GM21717 (cell line): ENCODE results near the gene VEGFB.
A peak's percentile ranks its signal among the peaks of the same experiment; 100 is the strongest.

Source experiments
- ATAC-seq: cut with Tn5 transposase; IDR thresholded peaks from one replicate; pipeline ENCODE4 v1.9.1; 2021; ENCODE audit warnings: mild to moderate bottlenecking, moderate library complexity; ENCODE audit not compliant: unreplicated experiment

Gene VEGFB

GRCh38 chr11:64258946-64259532, 24.7 kb downstream of the VEGFB start:
- ATAC-seq = no peak

- ATAC-seq = no peak
Observed at GRCh38 chr11:64259533-64260067, 25.2 kb downstream of the VEGFB start.

- no peak for ATAC-seq
Observed at GRCh38 chr11:64260147-64260708, 25.8 kb downstream of the VEGFB start.

GRCh38 chr11:64261556-64262080, 27.2 kb downstream of the VEGFB start:
- ATAC-seq = no peak

GRCh38 chr11:64262271-64263002, 28.1 kb downstream of the VEGFB start:
- ATAC-seq = no peak

GRCh38 chr11:64263021-64263946, 28.9 kb downstream of the VEGFB start:
- ATAC-seq = no peak

GRCh38 chr11:64263947-64264317, 29.5 kb downstream of the VEGFB start:
- no peak for ATAC-seq

- no peak for ATAC-seq
Observed at GRCh38 chr11:64264371-64264852, 30.0 kb downstream of the VEGFB start.

GRCh38 chr11:64265176-64266160, 31.1 kb downstream of the VEGFB start:
- no peak for ATAC-seq

GRCh38 chr11:64266339-64266738, 32.0 kb downstream of the VEGFB start:
- no peak for ATAC-seq

- no peak for ATAC-seq
Observed at GRCh38 chr11:64267207-64267945, 33.0 kb downstream of the VEGFB start.

- no peak for ATAC-seq
Observed at GRCh38 chr11:64268025-64268892, 33.9 kb downstream of the VEGFB start.

GRCh38 chr11:64268893-64269539, 34.6 kb downstream of the VEGFB start:
- peak; percentile 16 for ATAC-seq

GRCh38 chr11:64269540-64270220, 35.3 kb downstream of the VEGFB start:
- peak; percentile 55 for ATAC-seq

GRCh38 chr11:64275031-64275800, 40.8 kb downstream of the VEGFB start:
- ATAC-seq = no peak

GRCh38 chr11:64275841-64276240, 41.5 kb downstream of the VEGFB start:
- ATAC-seq = no peak
